ENCODE measurements around the gene PDS5B.
A peak's percentile ranks its signal among the peaks of the same experiment; 100 is the strongest.

Gene PDS5B

GRCh38 chr13:32674503-32674902 lies 88.3 kb downstream of the PDS5B start:
- no peak for TF ChIP-seq CTCF (IDR thresholded peaks at IDR 0.05; ENCODE audit: low read depth, low read length, missing control alignments)
- no peak overlapping the region for H3K27ac ChIP-seq
- DNase-seq, result no peak
- no peaks in the 10 kb centered on the region for H3K27me3 ChIP-seq (replicated peaks)
- H3K4me3 ChIP-seq (ENCODE audit: low read depth, low read length), result no peak overlapping the region
- in situ Hi-C loops (cut with HindIII; ENCODE audit: low pct_ligation_motif_present, low sequenced_read_pairs), result no loop called here
- no peaks in the 10 kb centered on the region for H3K36me3 ChIP-seq (replicated peaks)

GRCh38 chr13:32676242-32676641 lies 90.0 kb downstream of the PDS5B start:
- Histone ChIP-seq H3K36me3 (replicated peaks) (peaks cover 3% of the 10 kb centered on the region), H3K27ac (no peak overlapping the region), H3K27me3 (replicated peaks) (no peaks in the 10 kb centered on the region), H3K4me3 (ENCODE audit: low read depth, low read length) (no peak overlapping the region)
- peak; percentile 42 for DNase-seq
- in situ Hi-C loops (cut with HindIII; ENCODE audit: low pct_ligation_motif_present, low sequenced_read_pairs), result no loop called here
- TF ChIP-seq CTCF (IDR thresholded peaks at IDR 0.05; ENCODE audit: low read depth, low read length, missing control alignments), result no peak

- TF ChIP-seq CTCF (IDR thresholded peaks at IDR 0.05; ENCODE audit: low read depth, low read length, missing control alignments), result no peak
- DNase-seq, result no peak
- in situ Hi-C loops (cut with HindIII; ENCODE audit: low pct_ligation_motif_present, low sequenced_read_pairs), result no loop called here
- Histone ChIP-seq H3K27ac (no peak overlapping the region), H3K27me3 (replicated peaks) (no peaks in the 10 kb centered on the region), H3K36me3 (replicated peaks) (peaks cover 3% of the 10 kb centered on the region), H3K4me3 (ENCODE audit: low read depth, low read length) (no peak overlapping the region)
Measured at GRCh38 chr13:32682130-32682529, 95.9 kb downstream of the PDS5B start.

- Histone ChIP-seq H3K36me3 (replicated peaks) (peaks cover 3% of the 10 kb centered on the region), H3K4me3 (ENCODE audit: low read depth, low read length) (no peak overlapping the region), H3K27ac (no peak overlapping the region), H3K27me3 (replicated peaks) (no peaks in the 10 kb centered on the region)
- TF ChIP-seq CTCF (IDR thresholded peaks at IDR 0.05; ENCODE audit: low read depth, low read length, missing control alignments), result no peak
- in situ Hi-C loops (cut with HindIII; ENCODE audit: low pct_ligation_motif_present, low sequenced_read_pairs), result no loop called here
- DNase-seq, result no peak
Measured at GRCh38 chr13:32682740-32683139, 96.5 kb downstream of the PDS5B start.

GRCh38 chr13:32687275-32687674 lies 101.0 kb downstream of the PDS5B start:
- in situ Hi-C loops (cut with HindIII; ENCODE audit: low pct_ligation_motif_present, low sequenced_read_pairs), result no loop called here
- H3K27me3 ChIP-seq (replicated peaks), result no peaks in the 10 kb centered on the region
- no peak for TF ChIP-seq CTCF (IDR thresholded peaks at IDR 0.05; ENCODE audit: low read depth, low read length, missing control alignments)
- H3K36me3 ChIP-seq (replicated peaks), result no peaks in the 10 kb centered on the region
- H3K4me3 ChIP-seq (ENCODE audit: low read depth, low read length), result no peak overlapping the region
- no peak overlapping the region for H3K27ac ChIP-seq
- DNase-seq, result no peak

- no peaks in the 10 kb centered on the region for H3K36me3 ChIP-seq (replicated peaks)
- in situ Hi-C loops (cut with HindIII; ENCODE audit: low pct_ligation_motif_present, low sequenced_read_pairs), result no loop called here
- no peak for DNase-seq
- H3K4me3 ChIP-seq (ENCODE audit: low read depth, low read length), result no peak overlapping the region
- no peak for TF ChIP-seq CTCF (IDR thresholded peaks at IDR 0.05; ENCODE audit: low read depth, low read length, missing control alignments)
- H3K27ac ChIP-seq, result no peak overlapping the region
- no peaks in the 10 kb centered on the region for H3K27me3 ChIP-seq (replicated peaks)
Measured at GRCh38 chr13:32695602-32696250, 109.5 kb downstream of the PDS5B start.

Measured in brain microvascular endothelial cell (primary cell).